Fibroblast of lung (primary cell): ENCODE data around the gene SCN4A. TPM values are rescaled to one million over a fixed set of nuclear protein-coding genes. Genes with fewer than 3 reads are reported as not detected.

Source experiments
- DNase-seq, 2 donors: peaks; one replicate each; pipeline versions ENCODE4 v3.0.0 to v3.0.0-alpha.2; 2010; ENCODE audit warnings: low read depth in 2 of 2
- H2AFZ ChIP-seq: 2 replicates; pipeline ENCODE4 v1.5.1; 2012; ENCODE audit warnings: low read length, control low read depth, inconsistent platforms
- H3K27ac ChIP-seq: 2 replicates; pipeline ENCODE4 v1.5.1; 2011; ENCODE audit warnings: low read length, control low read depth; ENCODE audit not compliant: insufficient read depth
- H3K27me3 ChIP-seq: 2 replicates; pipeline ENCODE4 v1.5.1; 2011; ENCODE audit warnings: mild to moderate bottlenecking, low read length; ENCODE audit not compliant: control insufficient read depth, insufficient read depth
- H3K36me3 ChIP-seq: 2 replicates; pipeline ENCODE4 v1.5.1; 2011; ENCODE audit warnings: low read length; ENCODE audit not compliant: control insufficient read depth, insufficient read depth
- H3K4me1 ChIP-seq: 2 replicates; pipeline ENCODE4 v1.5.1; 2011; ENCODE audit warnings: low read length; ENCODE audit not compliant: control insufficient read depth, insufficient read depth; ENCODE audit errors: extremely low read depth
- H3K4me2 ChIP-seq: 2 replicates; pipeline ENCODE4 v1.5.1; 2011; ENCODE audit warnings: low read length, control low read depth; ENCODE audit not compliant: insufficient read depth; ENCODE audit errors: extremely low read depth
- H3K4me3 ChIP-seq, 4 experiments: fragments of 200-600 bp in 1 of 4; sonication (generic) in 1 of 4; replicated peaks in 1 of 4; 2 replicates each; pipeline ENCODE4 v1.5.1; 2011 to 2016; ENCODE audit warnings: low read length in 4 of 4, low read depth in 3 of 4, mild to moderate bottlenecking in 3 of 4, control low read depth in 2 of 4, inconsistent platforms in 1 of 4, mixed read lengths in 1 of 4; ENCODE audit not compliant: insufficient read depth in 1 of 4; ENCODE audit errors: control extremely low read depth in 1 of 4
- H3K79me2 ChIP-seq: 2 replicates; pipeline ENCODE4 v1.5.1; 2012; ENCODE audit warnings: mild to moderate bottlenecking, low read length, inconsistent platforms; ENCODE audit not compliant: control insufficient read depth, insufficient read depth
- H3K9ac ChIP-seq: 2 replicates; pipeline ENCODE4 v1.5.1; 2011; ENCODE audit warnings: mild to moderate bottlenecking, low read length, control low read depth; ENCODE audit not compliant: insufficient read depth
- H3K9me3 ChIP-seq: 2 replicates; pipeline ENCODE4 v1.5.1; 2012; ENCODE audit warnings: low read depth, low read length; ENCODE audit not compliant: control insufficient read depth, insufficient read depth
- H4K20me1 ChIP-seq: 2 replicates; pipeline ENCODE4 v1.5.1; 2011; ENCODE audit warnings: low read length; ENCODE audit not compliant: control insufficient read depth, insufficient read depth; ENCODE audit errors: extremely low read depth
- EZH2 ChIP-seq: IDR thresholded peaks from 2 replicates; pipeline ENCODE4 v1.5.1; 2012; ENCODE audit warnings: low read length, control low read depth, mild to moderate bottlenecking; ENCODE audit errors: missing control alignments
- polyA plus RNA-seq, 2 donors: library from polyadenylated mRNA; depleted of rRNA in 1 of 2; stranded (reverse) in 1 of 2; unstranded in 1 of 2; fragments of >200 nt; gene quantifications; 2 replicates each; pipeline ENCODE4 v1.2.1, GENCODE V29; 2011 to 2012; ENCODE audit warnings: missing spikeins in 1 of 2
- total RNA-seq: library from RNA; depleted of rRNA; stranded (reverse); fragments of >200 nt; gene quantifications from 2 replicates; pipeline ENCODE4 v1.2.1, GENCODE V29; 2014
- TF ChIP-seq, protein P1 (sequence below), 2 donors: IDR thresholded peaks in 1 of 2; conservative IDR thresholded peaks in 1 of 2; 1 replicate in 1 of 2; 2 replicates in 1 of 2; pipeline ENCODE4 v1.5.1; 2011 to 2012; ENCODE audit warnings: low read length in 2 of 2, control low read depth in 1 of 2, inconsistent platforms in 1 of 2, low read depth in 1 of 2, mild to moderate bottlenecking in 1 of 2

Gene SCN4A
- total and polyA plus RNA-seq, 2 donors (not counting 1 experiment from before 2014, with no cell fraction given), result 0.83 TPM; not detected in 1

DNA sequence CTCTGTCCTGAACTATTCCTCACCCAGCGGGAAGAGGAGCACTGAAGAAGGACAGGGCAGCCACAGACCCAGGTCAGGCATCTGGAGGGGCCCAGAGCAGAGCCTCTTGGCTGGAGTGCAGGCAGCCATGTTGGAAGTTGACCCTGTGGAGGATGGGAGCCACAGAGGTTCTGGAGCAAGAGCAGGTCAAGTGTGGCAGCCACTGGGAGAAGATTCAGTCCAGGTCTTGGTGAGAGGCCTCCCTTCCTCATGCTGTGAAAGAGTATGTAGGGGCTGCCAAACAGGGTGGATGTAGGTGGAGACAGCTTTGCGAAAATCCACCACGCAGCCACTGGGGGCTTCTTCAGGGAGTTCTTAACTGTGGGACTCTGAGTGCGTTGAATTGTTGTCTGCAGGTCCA is 40.0 kb downstream of the SCN4A start:
- Histone ChIP-seq H3K27me3 (peaks cover 11% of the 10 kb centered on the region), H3K4me3 (no peak overlapping the region), H3K79me2 (no peaks in the 10 kb centered on the region), H3K4me1 (no peaks in the 10 kb centered on the region), H3K36me3 (no peaks in the 10 kb centered on the region), H3K9ac (no peak overlapping the region), H3K9me3 (no peaks in the 10 kb centered on the region), H3K27ac (no peak overlapping the region), H3K4me2 (no peak overlapping the region), H2AFZ (no peak overlapping the region), H4K20me1 (no peaks in the 10 kb centered on the region)
- no peak for DNase-seq
- TF ChIP-seq EZH2, result no peak
- TF ChIP-seq, protein P1, sequence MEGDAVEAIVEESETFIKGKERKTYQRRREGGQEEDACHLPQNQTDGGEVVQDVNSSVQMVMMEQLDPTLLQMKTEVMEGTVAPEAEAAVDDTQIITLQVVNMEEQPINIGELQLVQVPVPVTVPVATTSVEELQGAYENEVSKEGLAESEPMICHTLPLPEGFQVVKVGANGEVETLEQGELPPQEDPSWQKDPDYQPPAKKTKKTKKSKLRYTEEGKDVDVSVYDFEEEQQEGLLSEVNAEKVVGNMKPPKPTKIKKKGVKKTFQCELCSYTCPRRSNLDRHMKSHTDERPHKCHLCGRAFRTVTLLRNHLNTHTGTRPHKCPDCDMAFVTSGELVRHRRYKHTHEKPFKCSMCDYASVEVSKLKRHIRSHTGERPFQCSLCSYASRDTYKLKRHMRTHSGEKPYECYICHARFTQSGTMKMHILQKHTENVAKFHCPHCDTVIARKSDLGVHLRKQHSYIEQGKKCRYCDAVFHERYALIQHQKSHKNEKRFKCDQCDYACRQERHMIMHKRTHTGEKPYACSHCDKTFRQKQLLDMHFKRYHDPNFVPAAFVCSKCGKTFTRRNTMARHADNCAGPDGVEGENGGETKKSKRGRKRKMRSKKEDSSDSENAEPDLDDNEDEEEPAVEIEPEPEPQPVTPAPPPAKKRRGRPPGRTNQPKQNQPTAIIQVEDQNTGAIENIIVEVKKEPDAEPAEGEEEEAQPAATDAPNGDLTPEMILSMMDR (conservative IDR thresholded peaks at IDR 0.05 in 1 of 2, IDR thresholded peaks at IDR 0.05 in 1 of 2; ENCODE audit: low read depth in 1 of 2, low read length in 2 of 2), result no peak

DNA sequence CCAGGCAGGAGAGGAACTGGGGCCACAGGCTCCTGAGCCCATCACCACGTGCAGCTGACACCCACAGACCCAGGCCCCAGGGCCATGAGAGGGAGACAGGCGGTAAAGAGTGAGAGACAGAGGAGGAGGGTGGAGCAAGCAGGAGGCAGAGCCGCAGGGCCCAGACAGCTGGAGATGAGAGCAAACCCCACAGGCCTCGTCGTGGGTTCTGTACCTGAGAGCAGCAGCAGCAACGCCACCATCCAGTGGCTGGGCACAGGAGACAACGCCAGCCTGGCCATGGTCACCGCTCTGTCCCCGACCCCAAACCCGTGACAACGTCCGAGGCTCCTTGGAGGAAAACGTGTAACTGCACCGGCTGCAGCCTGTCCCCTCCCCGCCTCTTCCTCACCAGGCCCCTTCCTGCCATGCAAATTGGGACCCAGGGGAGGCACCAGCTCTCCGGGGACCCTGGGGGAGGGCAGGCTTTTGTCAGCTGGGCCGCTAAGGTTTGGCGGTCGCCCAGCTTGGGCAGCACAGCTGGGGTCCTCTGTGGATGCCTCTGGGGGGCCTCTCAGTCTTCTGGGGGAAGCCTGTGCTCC is 40.6 kb downstream of the SCN4A start, which contains the start of gene CD79B:
CD79B (minus strand) TSS at position 351 of the 581 bp plus-strand sequence; CDS start at position 281, 70 bp downstream.
- Histone ChIP-seq H2AFZ (no peak within 1 kb of the TSS), H3K4me2 (no peak within 1 kb of the TSS), H3K27ac (no peak within 1 kb of the TSS), H3K79me2 (no peaks in the 10 kb centered on the region), H3K9me3 (no peaks in the 10 kb centered on the region), H3K4me1 (no peaks in the 10 kb centered on the region), H3K4me3 (no peak within 1 kb of the TSS), H3K36me3 (no peaks in the 10 kb centered on the region), H4K20me1 (no peaks in the 10 kb centered on the region), H3K9ac (no peak within 1 kb of the TSS), H3K27me3 (peaks cover 11% of the 10 kb centered on the region)
- no peak for DNase-seq
- TF ChIP-seq, protein P1 (conservative IDR thresholded peaks at IDR 0.05 in 1 of 2, IDR thresholded peaks at IDR 0.05 in 1 of 2; ENCODE audit: low read depth in 1 of 2, low read length in 2 of 2), result no peak
- no peak for TF ChIP-seq EZH2

DNA sequence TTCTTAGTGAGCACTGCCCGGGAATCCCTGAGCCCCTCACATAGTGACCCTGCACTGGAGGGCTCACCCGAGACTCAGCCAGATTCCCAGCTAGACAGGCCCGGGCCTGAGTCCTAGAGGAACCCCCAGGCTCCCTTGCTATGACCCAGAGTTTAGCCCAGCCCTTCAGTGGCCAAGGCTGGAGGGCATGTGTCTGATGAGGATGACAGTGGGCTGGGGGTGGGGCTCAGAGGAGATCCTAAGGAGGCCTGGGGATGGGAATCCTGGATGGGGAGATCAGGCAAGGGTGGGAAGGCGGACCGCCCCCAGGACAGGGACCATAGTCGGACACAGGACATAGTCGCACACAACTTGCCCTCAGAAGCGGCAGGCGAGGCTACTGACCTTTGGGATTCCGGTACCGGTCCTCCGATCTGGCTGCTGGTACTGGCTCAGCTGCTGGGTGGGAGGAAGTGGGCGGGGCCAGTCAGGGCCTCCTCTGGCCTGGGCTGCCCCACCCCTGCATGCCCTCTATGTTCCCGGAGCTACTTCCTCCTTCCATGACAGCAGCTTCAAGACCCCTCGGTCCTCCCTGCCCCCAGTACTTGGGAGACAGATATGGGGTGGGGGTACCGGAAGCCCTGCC is 41.7 kb downstream of the SCN4A start:
- no peaks in the 10 kb centered on the region for H3K79me2 ChIP-seq
- no peaks in the 10 kb centered on the region for H3K4me1 ChIP-seq
- no peak overlapping the region for H3K27ac ChIP-seq
- H3K9me3 ChIP-seq, result no peaks in the 10 kb centered on the region
- no peak overlapping the region for H3K4me2 ChIP-seq
- peaks cover 11% of the 10 kb centered on the region for H3K27me3 ChIP-seq
- DNase-seq, result no peak
- no peaks in the 10 kb centered on the region for H3K36me3 ChIP-seq
- H2AFZ ChIP-seq, result no peak overlapping the region
- no peak overlapping the region for H3K4me3 ChIP-seq
- no peaks in the 10 kb centered on the region for H4K20me1 ChIP-seq
- no peak for TF ChIP-seq EZH2
- TF ChIP-seq, protein P1 (conservative IDR thresholded peaks at IDR 0.05 in 1 of 2, IDR thresholded peaks at IDR 0.05 in 1 of 2; ENCODE audit: low read depth in 1 of 2, low read length in 2 of 2), result no peak
- no peak overlapping the region for H3K9ac ChIP-seq
